Prostate gland (tissue), 2 donors: ENCODE results near the gene MYO5A.

ENCODE experiments used
- CTCF ChIP-seq, 4 experiments: fragments of 200-600 bp in 2 of 4; fragments of 450-650 bp in 2 of 4; sonication (generic) in 2 of 4; IDR thresholded peaks; 1 replicate in 3 of 4; 2 replicates in 1 of 4; pipeline ENCODE4 v1.5.1; 2016 to 2019; ENCODE audit warnings: antibody characterized with exemption in 4 of 4, mild to moderate bottlenecking in 2 of 4, moderate library complexity in 2 of 4
- POLR2A ChIP-seq: fragments of 450-650 bp; IDR thresholded peaks from one replicate; pipeline ENCODE4 v1.6.1; 2016; ENCODE audit warnings: antibody characterized with exemption, mild to moderate bottlenecking
- POLR2AphosphoS5 ChIP-seq: sonication (generic); formaldehyde crosslinking; IDR thresholded peaks from one replicate; pipeline ENCODE4 v1.6.1; 2017; ENCODE audit warnings: antibody characterized with exemption

GRCh38 chr15:52485290-52485689 is 43.4 kb downstream of the MYO5A start:
- TF ChIP-seq CTCF (IDR thresholded peaks at IDR 0.05) (no peak), POLR2AphosphoS5 (no peak), POLR2A (no peak)
